Measurements from ENCODE around the gene ACSS1. TPM values are rescaled to one million over a fixed set of nuclear protein-coding genes. Genes with fewer than 3 reads are reported as not detected.

The ACSS1 gene
- total and polyA plus RNA-seq, 2 experiments from 2014 or later = 1.3 to 4.1 TPM

DNA sequence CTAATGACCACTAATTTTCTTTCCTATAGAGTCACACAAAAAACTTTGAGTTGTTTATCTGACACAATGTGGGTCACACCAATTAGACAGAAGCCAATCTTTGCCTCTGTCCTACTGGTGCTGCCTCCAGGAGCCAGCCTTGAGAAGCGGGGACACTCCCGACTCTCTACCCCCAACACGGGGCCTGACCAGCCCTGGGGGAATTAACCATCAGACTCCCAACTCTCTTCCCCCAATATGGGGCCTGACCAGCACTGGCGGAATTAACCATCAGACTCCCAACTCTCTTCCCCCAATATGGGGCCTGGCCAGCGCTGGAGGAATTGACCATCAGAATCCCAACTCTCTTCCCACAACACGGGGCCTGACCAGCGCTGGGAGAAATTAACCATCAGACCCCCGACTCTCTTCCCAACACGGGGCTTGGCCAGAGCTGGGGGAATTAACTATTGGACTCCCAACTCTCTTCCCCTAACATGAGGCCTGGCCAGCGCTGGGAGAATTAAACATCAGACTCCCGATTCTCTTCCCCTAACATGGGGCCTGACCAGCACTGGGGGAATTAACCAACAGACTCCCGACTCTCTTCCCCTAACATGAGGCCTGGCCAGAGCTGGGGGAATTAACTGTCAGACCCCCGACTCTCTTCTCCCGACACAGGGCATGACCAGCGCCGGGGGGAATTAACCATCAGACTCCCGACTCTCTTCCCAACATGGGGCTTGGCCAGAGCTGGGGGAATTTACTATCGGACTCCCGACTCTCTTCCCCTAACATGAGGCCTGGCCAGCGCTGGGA, 96.4 kb downstream of the ACSS1 start:
- H3K9me3 Mint-ChIP-seq = no peaks in the 10 kb centered on the region; the same call in 2 of the 3 replicates
- Histone ChIP-seq H3K4me3 (no peak overlapping the region), H3K27ac (ENCODE audit: low read depth) (no peak overlapping the region), H3K79me2 (replicated peaks; ENCODE audit: insufficient read depth) (no peaks in the 10 kb centered on the region), H4K20me1 (replicated peaks; ENCODE audit: insufficient read depth) (no peaks in the 10 kb centered on the region; the same call in 1 of the 2 replicates), H3K9me2 (ENCODE audit: insufficient read depth) (no peaks in the 10 kb centered on the region), H3F3A (replicated peaks; ENCODE audit: low read depth) (no peaks in the 10 kb centered on the region), H3K4me2 (no peak overlapping the region), H3K27me3 (ENCODE audit: insufficient read depth) (no peaks in the 10 kb centered on the region), H3K36me3 (ENCODE audit: insufficient read depth) (peaks cover 7% of the 10 kb centered on the region), H2AFZ (no peak overlapping the region), H3K4me1 (ENCODE audit: insufficient read depth) (no peaks in the 10 kb centered on the region)
- H3K4me3 Mint-ChIP-seq = no peak overlapping the region
- H3K36me3 Mint-ChIP-seq (ENCODE audit: low read depth) = peaks cover 32% of the 10 kb centered on the region
- ATAC-seq = no peak
- no peak for DNase-seq (ENCODE audit: low spot score)
- H3K4me1 Mint-ChIP-seq = no peaks in the 10 kb centered on the region
- H3K27me3 Mint-ChIP-seq (ENCODE audit: insufficient read depth, low read depth, poor library complexity) = peaks cover 4% of the 10 kb centered on the region
- TF ChIP-seq EZH2 (IDR thresholded peaks at IDR 0.05; ENCODE audit: low read depth, unreplicated experiment) (no peak), CREB1 (CRISPR knock-in tag; IDR thresholded peaks at IDR 0.05; ENCODE audit: low read depth) (no peak), STAT1 (IDR thresholded peaks at IDR 0.05; ENCODE audit: unreplicated experiment) (no peak), ZNF331 (CRISPR knock-in tag; IDR thresholded peaks at IDR 0.05; ENCODE audit: low read depth) (no peak)
- H3K27ac Mint-ChIP-seq = no peak overlapping the region

DNA sequence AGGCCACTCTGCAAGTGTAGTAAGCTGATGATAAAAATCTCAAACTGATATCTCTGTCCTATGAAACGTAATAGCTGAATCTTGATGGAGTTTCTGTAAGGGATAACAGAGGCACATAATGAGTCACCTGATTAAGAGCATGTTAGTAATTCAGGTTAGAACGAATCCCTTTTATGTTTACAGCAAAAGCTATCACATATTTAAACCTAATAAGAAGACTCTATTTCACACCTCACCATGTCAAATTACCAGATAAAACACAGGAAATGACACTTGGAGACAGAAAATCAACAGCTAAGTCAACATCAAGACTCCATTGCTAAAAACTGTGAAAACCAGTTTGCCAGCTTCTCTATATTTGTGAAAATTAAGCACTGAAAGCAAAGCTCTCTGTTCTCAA, 97.1 kb downstream of the ACSS1 start:
- Histone ChIP-seq H3F3A (replicated peaks; ENCODE audit: low read depth) (no peaks in the 10 kb centered on the region), H3K4me3 (no peak overlapping the region), H4K20me1 (replicated peaks; ENCODE audit: insufficient read depth) (no peaks in the 10 kb centered on the region; the same call in 1 of the 2 replicates), H3K27me3 (ENCODE audit: insufficient read depth) (no peaks in the 10 kb centered on the region), H2AFZ (no peak overlapping the region), H3K79me2 (replicated peaks; ENCODE audit: insufficient read depth) (no peaks in the 10 kb centered on the region), H3K4me2 (no peak overlapping the region), H3K9me2 (ENCODE audit: insufficient read depth) (no peaks in the 10 kb centered on the region), H3K4me1 (ENCODE audit: insufficient read depth) (no peaks in the 10 kb centered on the region), H3K27ac (ENCODE audit: low read depth) (no peak overlapping the region), H3K36me3 (ENCODE audit: insufficient read depth) (peaks cover 7% of the 10 kb centered on the region)
- ATAC-seq (no peak), DNase-seq (ENCODE audit: low spot score) (no peak)
- no peaks in the 10 kb centered on the region; the same call in 2 of the 3 replicates for H3K9me3 Mint-ChIP-seq
- H3K4me1 Mint-ChIP-seq = no peaks in the 10 kb centered on the region
- H3K4me3 Mint-ChIP-seq = no peak overlapping the region
- peaks cover 27% of the 10 kb centered on the region for H3K36me3 Mint-ChIP-seq (ENCODE audit: low read depth)
- H3K27ac Mint-ChIP-seq = no peak overlapping the region
- TF ChIP-seq EZH2 (IDR thresholded peaks at IDR 0.05; ENCODE audit: low read depth, unreplicated experiment) (no peak), EZH2phosphoT487 (IDR thresholded peaks at IDR 0.05; ENCODE audit: unreplicated experiment) (no peak), CREB1 (CRISPR knock-in tag; IDR thresholded peaks at IDR 0.05; ENCODE audit: low read depth) (no peak), POLR2AphosphoS5 (IDR thresholded peaks at IDR 0.05; ENCODE audit: low read depth) (no peak), ZNF114 (CRISPR knock-in tag; IDR thresholded peaks at IDR 0.05) (no peak)
- peaks cover 6% of the 10 kb centered on the region for H3K27me3 Mint-ChIP-seq (ENCODE audit: insufficient read depth, low read depth, poor library complexity)

DNA sequence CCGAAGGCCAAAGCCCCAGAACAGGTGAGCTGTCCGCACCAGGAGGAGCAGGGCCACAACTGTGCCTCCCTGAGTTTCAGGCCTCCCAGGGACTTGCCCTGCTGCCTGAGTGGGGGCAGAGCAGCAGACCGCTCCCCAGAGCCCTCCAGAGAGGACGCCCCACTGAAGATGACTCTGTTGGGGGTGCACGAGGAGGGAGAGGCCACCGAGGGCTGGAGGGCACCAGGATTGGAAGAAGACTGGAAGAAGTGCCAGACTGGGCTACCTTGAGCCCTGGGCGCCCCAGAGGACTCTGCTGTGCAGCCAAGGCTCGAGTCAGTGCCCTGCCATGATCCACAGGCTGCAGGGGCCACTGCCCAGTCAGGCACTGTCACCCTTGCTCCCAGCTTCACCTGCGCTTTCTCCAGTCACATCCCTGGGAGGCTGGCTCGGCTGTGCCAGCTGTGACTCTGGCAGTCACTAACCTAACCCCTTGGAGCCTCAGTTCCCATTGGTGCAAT, 97.6 kb downstream of the ACSS1 start:
- no peaks in the 10 kb centered on the region for H3K4me1 Mint-ChIP-seq
- Histone ChIP-seq H3F3A (replicated peaks; ENCODE audit: low read depth) (no peaks in the 10 kb centered on the region), H3K4me1 (ENCODE audit: insufficient read depth) (no peaks in the 10 kb centered on the region), H3K9me2 (ENCODE audit: insufficient read depth) (no peaks in the 10 kb centered on the region), H3K27ac (ENCODE audit: low read depth) (no peak overlapping the region), H4K20me1 (replicated peaks; ENCODE audit: insufficient read depth) (no peaks in the 10 kb centered on the region; the same call in 1 of the 2 replicates), H3K4me3 (no peak overlapping the region), H3K36me3 (ENCODE audit: insufficient read depth) (peaks cover 7% of the 10 kb centered on the region), H3K79me2 (replicated peaks; ENCODE audit: insufficient read depth) (no peaks in the 10 kb centered on the region), H3K27me3 (ENCODE audit: insufficient read depth) (no peaks in the 10 kb centered on the region), H2AFZ (no peak overlapping the region), H3K4me2 (no peak overlapping the region)
- no peak for TF ChIP-seq EZH2 (IDR thresholded peaks at IDR 0.05; ENCODE audit: low read depth, unreplicated experiment)
- H3K9me3 Mint-ChIP-seq = no peaks in the 10 kb centered on the region; the same call in 2 of the 3 replicates
- no peak overlapping the region for H3K4me3 Mint-ChIP-seq
- DNase-seq (ENCODE audit: low spot score) (no peak), ATAC-seq (no peak)
- peaks cover 6% of the 10 kb centered on the region for H3K27me3 Mint-ChIP-seq (ENCODE audit: insufficient read depth, low read depth, poor library complexity)
- H3K36me3 Mint-ChIP-seq (ENCODE audit: low read depth) = peaks cover 26% of the 10 kb centered on the region
- H3K27ac Mint-ChIP-seq = no peak overlapping the region
